Trophoblast cell (in vitro differentiated cells and primary cell): ENCODE data around the gene FAM81B.
A peak's percentile ranks its signal among the peaks of the same experiment; 100 is the strongest.

Experiments
- DNase-seq, 2 donors: peaks; one replicate each; pipeline ENCODE4 v3.0.0-alpha.2; 2016
- H2AFZ ChIP-seq: 2 replicates; pipeline ENCODE4 v1.6.1; 2013; ENCODE audit warnings: low read length, moderate library complexity, mild to moderate bottlenecking; ENCODE audit not compliant: insufficient read depth, poor library complexity
- H2AK5ac ChIP-seq: 2 replicates; pipeline ENCODE4 v1.6.1; 2013; ENCODE audit warnings: mild to moderate bottlenecking, low read length
- H2BK120ac ChIP-seq: 2 replicates; pipeline ENCODE4 v1.6.1; 2013; ENCODE audit warnings: low read length, mild to moderate bottlenecking, moderate library complexity; ENCODE audit not compliant: insufficient read depth, poor library complexity
- H2BK12ac ChIP-seq: 2 replicates; pipeline ENCODE4 v1.6.1; 2013; ENCODE audit warnings: mild to moderate bottlenecking, low read length, moderate library complexity
- H2BK5ac ChIP-seq: 2 replicates; pipeline ENCODE4 v1.6.1; 2013; ENCODE audit warnings: low read length, low read depth, moderate library complexity, mild to moderate bottlenecking; ENCODE audit not compliant: poor library complexity
- H3K14ac ChIP-seq: 2 replicates; pipeline ENCODE4 v1.6.1; 2013; ENCODE audit warnings: mild to moderate bottlenecking, low read length
- H3K18ac ChIP-seq: 2 replicates; pipeline ENCODE4 v1.6.1; 2013; ENCODE audit warnings: mild to moderate bottlenecking, low read length
- H3K23ac ChIP-seq: 2 replicates; pipeline ENCODE4 v1.6.1; 2013; ENCODE audit warnings: low read length
- H3K27ac ChIP-seq: 2 replicates; pipeline ENCODE4 v1.5.1; 2013; ENCODE audit warnings: low read depth, mild to moderate bottlenecking, inconsistent platforms, low read length, moderate library complexity
- H3K27me3 ChIP-seq: 2 replicates; pipeline ENCODE4 v1.6.1; 2013; ENCODE audit warnings: inconsistent platforms, mild to moderate bottlenecking, low read length, moderate library complexity; ENCODE audit not compliant: insufficient read depth
- H3K36me3 ChIP-seq, 2 experiments: 1 replicate in 1 of 2; 2 replicates in 1 of 2; pipeline ENCODE4 v1.6.1; 2013; ENCODE audit warnings: low read length in 2 of 2, mild to moderate bottlenecking in 2 of 2, moderate library complexity in 1 of 2; ENCODE audit not compliant: insufficient read depth in 2 of 2, control insufficient read depth in 1 of 2
- H3K4ac ChIP-seq: 2 replicates; pipeline ENCODE4 v1.6.1; 2013; ENCODE audit warnings: low read depth, mild to moderate bottlenecking, low read length, moderate library complexity
- H3K4me1 ChIP-seq, 2 experiments: 1 replicate in 1 of 2; 2 replicates in 1 of 2; pipeline ENCODE4 v1.6.1; 2013; ENCODE audit warnings: low read length in 2 of 2, mild to moderate bottlenecking in 2 of 2, moderate library complexity in 1 of 2; ENCODE audit not compliant: insufficient read depth in 2 of 2, control insufficient read depth in 1 of 2
- H3K4me2 ChIP-seq: 2 replicates; pipeline ENCODE4 v1.6.1; 2013; ENCODE audit warnings: inconsistent platforms, mild to moderate bottlenecking, low read length, moderate library complexity
- H3K4me3 ChIP-seq: 2 replicates; pipeline ENCODE4 v1.5.1; 2013; ENCODE audit warnings: mild to moderate bottlenecking, low read depth, low read length, inconsistent platforms
- H3K79me1 ChIP-seq: one replicate; pipeline ENCODE4 v1.6.1; 2013; ENCODE audit warnings: low read length
- H3K79me2 ChIP-seq: 2 replicates; pipeline ENCODE4 v1.6.1; 2013; ENCODE audit warnings: low read length, mild to moderate bottlenecking; ENCODE audit not compliant: control insufficient read depth, insufficient read depth, poor library complexity
- H3K9ac ChIP-seq: 2 replicates; pipeline ENCODE4 v1.6.1; 2013; ENCODE audit warnings: mild to moderate bottlenecking, low read length
- H3K9me3 ChIP-seq: 2 replicates; pipeline ENCODE4 v1.6.1; 2013; ENCODE audit warnings: low read depth, mild to moderate bottlenecking, control low read depth, inconsistent platforms, low read length; ENCODE audit not compliant: insufficient read depth
- H4K12ac ChIP-seq: 2 replicates; pipeline ENCODE4 v1.6.1; 2013; ENCODE audit warnings: low read depth, mild to moderate bottlenecking, low read length, moderate library complexity
- H4K8ac ChIP-seq: 2 replicates; pipeline ENCODE4 v1.6.1; 2013; ENCODE audit warnings: low read depth, mild to moderate bottlenecking, low read length, moderate library complexity
- H4K91ac ChIP-seq: one replicate; pipeline ENCODE4 v1.6.1; 2013; ENCODE audit warnings: low read depth, mild to moderate bottlenecking, low read length, moderate library complexity
- WGBS: extraction: QIAGEN DNeasy Blood & Tissue Kit; methylation state at CpG from one replicate; pipeline ENCODE4 v1.1.7; 2013; ENCODE audit warnings: missing lambda C conversion rate; ENCODE audit not compliant: insufficient read length, insufficient coverage; ENCODE audit errors: extremely low coverage; 5-methylcytosine and 5-hydroxymethylcytosine counted together

Gene FAM81B

GRCh38 chr5:95471487-95471886, 80.3 kb downstream of the FAM81B start:
- no peak overlapping the region for H2AFZ ChIP-seq
- no peak overlapping the region for H4K8ac ChIP-seq
- no peaks in the 10 kb centered on the region for H3K27me3 ChIP-seq
- H2BK5ac ChIP-seq: no peak overlapping the region
- no peaks in the 10 kb centered on the region for H3K79me2 ChIP-seq
- WGBS: no CpG with 5 or more reads among the region's 1 CpG
- no peak overlapping the region for H3K9ac ChIP-seq
- H4K12ac ChIP-seq: no peak overlapping the region
- H3K27ac ChIP-seq: no peak overlapping the region
- DNase-seq: no peak
- H3K23ac ChIP-seq: no peak overlapping the region
- H3K4me2 ChIP-seq: no peak overlapping the region
- no peak overlapping the region for H3K18ac ChIP-seq
- H3K4ac ChIP-seq: no peak overlapping the region
- peaks cover 4 to 12% of the 10 kb centered on the region in 2 experiments for H3K36me3 ChIP-seq
- no peak overlapping the region for H4K91ac ChIP-seq
- no peak overlapping the region for H3K14ac ChIP-seq
- H3K9me3 ChIP-seq: peaks cover 4% of the 10 kb centered on the region
- no peak overlapping the region for H2BK120ac ChIP-seq
- H2AK5ac ChIP-seq: no peak overlapping the region
- no peak overlapping the region for H2BK12ac ChIP-seq
- H3K79me1 ChIP-seq: no peaks in the 10 kb centered on the region
- no peaks in the 10 kb centered on the region for H3K4me1 ChIP-seq
- H3K4me3 ChIP-seq: no peak overlapping the region

- Histone ChIP-seq H3K79me2 (no peaks in the 10 kb centered on the region), H2AK5ac (no peak overlapping the region), H4K12ac (no peak overlapping the region), H3K27me3 (no peaks in the 10 kb centered on the region), H4K91ac (no peak overlapping the region), H2BK5ac (no peak overlapping the region), H3K23ac (no peak overlapping the region), H3K27ac (no peak overlapping the region), H3K79me1 (no peaks in the 10 kb centered on the region), H3K9me3 (peaks cover 4% of the 10 kb centered on the region), H2BK120ac (no peak overlapping the region), H2BK12ac (no peak overlapping the region), H3K4me2 (no peak overlapping the region), H3K9ac (no peak overlapping the region), H3K4me3 (no peak overlapping the region), H3K36me3 (peaks cover 4 to 12% of the 10 kb centered on the region in 2 experiments), H2AFZ (no peak overlapping the region), H4K8ac (no peak overlapping the region), H3K14ac (no peak overlapping the region), H3K4me1 (no peaks in the 10 kb centered on the region), H3K18ac (no peak overlapping the region), H3K4ac (no peak overlapping the region)
- DNase-seq: peak in 1 of 2 donors; percentile 11
These were observed 80.8 kb downstream of the FAM81B start for GRCh38 chr5:95471942-95472341.

DNA sequence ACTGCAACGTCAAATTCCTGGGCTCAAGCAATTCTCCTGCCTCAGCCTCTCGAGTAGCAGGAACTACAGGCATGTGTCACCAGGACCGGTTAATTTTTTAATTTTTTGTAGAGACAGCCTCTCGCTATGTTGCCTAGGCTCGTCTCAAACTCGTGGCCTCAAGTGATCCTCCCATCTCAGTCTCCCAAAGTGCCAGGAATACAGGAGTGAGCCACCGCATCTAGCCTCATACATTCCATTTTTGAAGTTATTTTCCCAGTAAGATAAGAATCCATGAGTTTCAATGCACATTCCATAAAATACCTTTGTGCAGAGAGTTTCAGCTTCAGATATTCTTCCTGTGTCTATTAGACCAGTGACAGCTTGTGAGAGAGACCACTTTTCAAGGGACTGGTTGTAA, 93.3 kb downstream of the FAM81B start:
- no peaks in the 10 kb centered on the region for H3K79me1 ChIP-seq
- no peak overlapping the region for H3K4ac ChIP-seq
- H2BK120ac ChIP-seq: no peak overlapping the region
- H3K9me3 ChIP-seq: peaks cover 3% of the 10 kb centered on the region
- no CpG with 5 or more reads among the region's 7 CpGs for WGBS
- H3K4me1 ChIP-seq: no peaks in the 10 kb centered on the region
- H3K23ac ChIP-seq: no peak overlapping the region
- H3K4me2 ChIP-seq: no peak overlapping the region
- H3K4me3 ChIP-seq: no peak overlapping the region
- H3K9ac ChIP-seq: no peak overlapping the region
- no peak overlapping the region for H2BK12ac ChIP-seq
- no peak overlapping the region for H2BK5ac ChIP-seq
- H2AK5ac ChIP-seq: no peak overlapping the region
- no peaks in the 10 kb centered on the region for H3K27me3 ChIP-seq
- H4K91ac ChIP-seq: no peak overlapping the region
- DNase-seq: peak; percentile 56 to 65
- H3K18ac ChIP-seq: no peak overlapping the region
- H4K8ac ChIP-seq: no peak overlapping the region
- no peaks in the 10 kb centered on the region for H3K79me2 ChIP-seq
- peaks cover 11 to 12% of the 10 kb centered on the region in 2 experiments for H3K36me3 ChIP-seq
- H3K27ac ChIP-seq: no peak overlapping the region
- H4K12ac ChIP-seq: no peak overlapping the region
- no peak overlapping the region for H3K14ac ChIP-seq
- no peak overlapping the region for H2AFZ ChIP-seq

DNA sequence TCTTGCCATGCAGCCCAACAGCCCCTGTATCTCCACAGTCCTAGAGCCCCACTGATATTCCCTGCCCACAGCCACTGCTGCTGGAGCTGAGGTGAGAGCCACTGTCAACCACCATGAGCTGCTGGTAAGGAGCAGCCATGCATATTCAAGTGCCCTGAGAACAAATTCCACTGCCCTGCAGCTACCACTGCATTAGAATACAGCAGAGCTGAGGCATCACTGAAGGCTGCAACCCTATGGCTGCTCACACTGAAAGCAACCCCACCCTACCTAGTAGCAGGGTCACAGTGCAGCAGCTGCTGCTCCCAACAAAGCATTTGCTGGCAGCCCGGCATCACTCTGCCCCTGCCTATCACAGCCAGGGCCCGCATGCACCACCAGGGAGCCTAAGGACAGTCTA, 95.0 kb downstream of the FAM81B start:
- H4K12ac ChIP-seq: no peak overlapping the region
- H3K14ac ChIP-seq: no peak overlapping the region
- H2BK120ac ChIP-seq: no peak overlapping the region
- no peak overlapping the region for H3K23ac ChIP-seq
- H3K4ac ChIP-seq: no peak overlapping the region
- H3K18ac ChIP-seq: no peak overlapping the region
- H4K8ac ChIP-seq: no peak overlapping the region
- no peaks in the 10 kb centered on the region for H3K79me1 ChIP-seq
- H2AFZ ChIP-seq: no peak overlapping the region
- WGBS: no CpG with 5 or more reads among the region's 2 CpGs
- peak; percentile 8 to 31 for DNase-seq
- H3K4me1 ChIP-seq: no peaks in the 10 kb centered on the region
- H3K9ac ChIP-seq: no peak overlapping the region
- peaks cover 11 to 13% of the 10 kb centered on the region in 2 experiments for H3K36me3 ChIP-seq
- H3K27ac ChIP-seq: no peak overlapping the region
- no peak overlapping the region for H3K4me2 ChIP-seq
- H2BK5ac ChIP-seq: no peak overlapping the region
- H3K4me3 ChIP-seq: no peak overlapping the region
- no peaks in the 10 kb centered on the region for H3K79me2 ChIP-seq
- peaks cover 3% of the 10 kb centered on the region for H3K9me3 ChIP-seq
- no peak overlapping the region for H4K91ac ChIP-seq
- H2BK12ac ChIP-seq: no peak overlapping the region
- H3K27me3 ChIP-seq: no peaks in the 10 kb centered on the region
- H2AK5ac ChIP-seq: no peak overlapping the region
